IgD-negative memory B cell (primary cell): ENCODE data around the gene FXYD5. TPM values are rescaled to one million over a fixed set of nuclear protein-coding genes. Genes with fewer than 3 reads are reported as not detected.
"Not testable (repeated sequence)": the region's sequence is repeated elsewhere in the genome, so short reads cannot be mapped to it uniquely, and the experiment has no call there.

ENCODE experiments used
- H3K27ac Mint-ChIP-seq, 3 donors: one replicate each; pipeline ENCODE4 v1.8.0; 2020 to 2022; ENCODE audit warnings: mild to moderate bottlenecking in 3 of 3, mixed read lengths in 3 of 3, moderate library complexity in 1 of 3
- H3K27me3 Mint-ChIP-seq: one replicate; pipeline ENCODE4 v1.8.0; 2021; ENCODE audit warnings: mixed read lengths
- H3K36me3 Mint-ChIP-seq: one replicate; pipeline ENCODE4 v1.8.0; 2020; ENCODE audit warnings: mild to moderate bottlenecking, mixed read lengths
- H3K4me1 Mint-ChIP-seq, 3 donors: one replicate each; pipeline ENCODE4 v1.8.0; 2020 to 2022; ENCODE audit warnings: mixed read lengths in 3 of 3, mild to moderate bottlenecking in 1 of 3
- H3K4me3 Mint-ChIP-seq, 4 donors: one replicate each; pipeline ENCODE4 v1.8.0; 2020 to 2022; ENCODE audit warnings: mild to moderate bottlenecking in 4 of 4, mixed read lengths in 4 of 4, moderate library complexity in 3 of 4
- H3K9me3 Mint-ChIP-seq, 3 donors: one replicate each; pipeline ENCODE4 v1.8.0; 2020 to 2021; ENCODE audit warnings: mixed read lengths in 3 of 3, mild to moderate bottlenecking in 1 of 3
- polyA plus RNA-seq: library from polyadenylated mRNA; unstranded; fragments of 300-500 nt; fragmentation: Illumina TruSeq; gene quantifications from one replicate; pipeline ENCODE4 v1.2.3, GENCODE V29; 2021

Gene FXYD5
- polyA plus RNA-seq, 1 donor from 2014 or later = 417 TPM

DNA sequence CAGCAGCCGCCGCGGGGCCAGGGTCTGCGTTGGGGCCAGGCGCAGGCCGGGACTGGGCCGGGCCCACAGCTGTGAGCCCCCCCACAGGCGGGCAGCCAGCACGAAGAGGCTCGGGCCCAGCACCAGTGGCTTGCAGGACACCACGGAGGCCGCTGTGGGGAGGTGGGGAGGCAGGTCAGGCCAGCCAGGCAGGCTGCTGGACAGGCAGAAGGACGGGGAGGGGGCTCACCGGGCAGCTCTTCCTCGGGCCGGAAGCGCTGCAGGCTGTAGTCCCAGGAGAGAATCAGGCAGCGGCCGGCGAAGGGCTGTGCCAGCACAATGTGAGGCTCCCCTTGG, 27.9 kb upstream of the FXYD5 start:
- Mint-ChIP-seq H3K4me1 (peaks cover 9 to 13% (median 9%) of the 10 kb centered on the region in 3 donors), H3K4me3 (no peak overlapping the region), H3K9me3 (no peaks in the 10 kb centered on the region), H3K27me3 (no peaks in the 10 kb centered on the region), H3K27ac (no peak overlapping the region), H3K36me3 (no peaks in the 10 kb centered on the region)

- no peak overlapping the region for H3K4me3 Mint-ChIP-seq
- H3K27ac Mint-ChIP-seq = no peak overlapping the region
Observed at GRCh38 chr19:35127871-35128270, 26.7 kb upstream of the FXYD5 start.

DNA sequence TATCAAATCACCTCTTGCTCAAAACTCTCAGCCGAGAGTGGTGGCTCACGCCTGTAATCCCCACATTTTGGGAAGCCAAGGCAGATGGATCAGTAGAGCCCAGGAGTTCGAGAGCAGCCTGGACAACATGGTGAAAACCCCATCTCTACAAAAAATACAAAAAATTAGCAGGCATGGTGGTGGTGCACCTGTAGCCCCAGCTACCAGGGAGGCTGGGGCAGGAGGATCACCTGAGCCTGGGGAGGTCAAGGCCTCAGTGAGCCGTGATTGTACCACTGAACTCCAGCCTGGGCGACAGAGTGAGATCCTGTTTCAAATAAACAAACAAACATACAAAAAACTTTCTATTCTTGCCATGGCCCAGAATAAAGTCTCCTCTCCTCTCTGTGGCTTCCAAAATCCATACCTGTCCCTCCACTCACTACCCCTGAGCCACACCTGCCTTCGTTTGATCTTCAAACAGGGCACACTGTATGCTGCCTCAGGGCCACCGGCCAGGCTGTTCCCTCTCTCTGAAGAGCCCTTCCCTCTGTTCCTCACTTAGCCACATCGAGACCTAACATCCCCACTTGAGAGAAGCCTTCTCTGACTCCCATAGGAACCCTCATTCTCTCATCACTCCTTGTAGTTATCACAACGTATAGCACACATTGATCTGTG, 26.0 kb upstream of the FXYD5 start:
- Mint-ChIP-seq H3K9me3 (peaks cover 0 to 4% (median 0%) of the 10 kb centered on the region in 3 donors), H3K27me3 (no peaks in the 10 kb centered on the region), H3K36me3 (no peaks in the 10 kb centered on the region), H3K27ac (peak overlapping the region in 1 of 3 donors; percentile 13), H3K4me3 (peak overlapping the region in 1 of 4 donors; percentile 15), H3K4me1 (peaks cover 9 to 13% (median 9%) of the 10 kb centered on the region in 3 donors)

More at GRCh38 chr19:35127871-35128270, 26.7 kb upstream of the FXYD5 start:
- H3K9me3 Mint-ChIP-seq = peaks cover 0 to 4% (median 0%) of the 10 kb centered on the region in 3 donors
- no peaks in the 10 kb centered on the region for H3K36me3 Mint-ChIP-seq
- no peaks in the 10 kb centered on the region for H3K27me3 Mint-ChIP-seq
- peaks cover 9 to 13% (median 9%) of the 10 kb centered on the region in 3 donors for H3K4me1 Mint-ChIP-seq

- H3K36me3 Mint-ChIP-seq, H3K4me3 Mint-ChIP-seq, H3K27ac Mint-ChIP-seq, H3K27me3 Mint-ChIP-seq, H3K4me1 Mint-ChIP-seq, H3K9me3 Mint-ChIP-seq: not testable (repeated sequence)
Observed at GRCh38 chr19:35129724-35130274, 24.7 kb upstream of the FXYD5 start.

DNA sequence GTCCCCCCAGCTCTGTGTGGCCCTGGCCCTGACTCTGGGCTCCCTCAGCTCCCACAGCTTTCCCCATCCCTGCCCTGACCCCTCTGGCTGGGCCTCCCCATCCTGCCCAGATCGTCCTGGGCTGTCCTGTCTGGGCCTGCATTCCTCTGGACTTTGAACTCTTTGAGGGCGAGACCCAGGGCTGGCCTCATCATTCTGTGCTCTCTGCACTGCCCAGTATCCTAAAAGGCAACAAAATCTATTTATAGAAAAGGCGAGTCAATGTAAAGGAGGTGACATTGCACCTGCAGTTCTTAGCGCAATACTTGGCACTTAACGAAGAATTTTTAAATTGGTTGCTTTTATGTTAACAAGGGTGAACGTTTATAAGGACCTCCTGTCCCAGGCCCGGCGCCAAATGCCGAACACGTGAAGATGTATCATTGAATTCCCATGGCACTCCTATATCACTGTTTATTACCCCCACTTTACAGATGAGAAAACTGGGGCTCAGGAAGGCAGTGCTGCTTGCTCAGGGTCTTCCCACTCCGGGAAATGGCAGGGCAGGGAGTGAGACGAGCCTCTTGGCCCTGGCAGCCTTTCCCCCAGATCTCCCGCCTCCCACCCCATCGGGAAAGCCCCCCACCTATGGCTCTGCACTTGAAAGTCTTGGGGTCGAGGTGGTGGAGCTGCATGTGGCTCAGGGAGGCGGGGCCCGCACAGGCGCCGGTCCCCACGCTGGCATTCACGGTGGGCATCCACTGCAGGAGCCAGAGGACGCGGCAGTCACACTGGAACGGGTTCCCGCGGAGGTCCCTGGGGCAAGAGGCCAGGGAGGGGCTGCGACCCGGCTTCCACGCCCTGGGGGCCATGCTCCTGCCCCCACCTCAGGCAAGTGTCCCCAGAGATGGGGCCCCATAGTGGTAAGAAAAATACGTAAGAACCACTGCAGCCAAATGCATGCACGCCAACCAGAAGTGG, 23.5 kb upstream of the FXYD5 start:
- Mint-ChIP-seq H3K4me3 (no peak overlapping the region), H3K36me3 (no peaks in the 10 kb centered on the region), H3K27me3 (no peaks in the 10 kb centered on the region), H3K4me1 (peaks cover 0 to 5% (median 3%) of the 10 kb centered on the region in 3 donors), H3K9me3 (peaks cover 0 to 4% (median 0%) of the 10 kb centered on the region in 3 donors), H3K27ac (no peak overlapping the region)

- no peaks in the 10 kb centered on the region for H3K27me3 Mint-ChIP-seq
- H3K27ac Mint-ChIP-seq = no peak overlapping the region
- H3K4me1 Mint-ChIP-seq = peaks cover 3 to 8% (median 6%) of the 10 kb centered on the region in 3 donors
- no peak overlapping the region for H3K4me3 Mint-ChIP-seq
- peaks cover 0 to 4% (median 0%) of the 10 kb centered on the region in 3 donors for H3K9me3 Mint-ChIP-seq
- no peaks in the 10 kb centered on the region for H3K36me3 Mint-ChIP-seq
Observed at GRCh38 chr19:35132254-35132653, 22.3 kb upstream of the FXYD5 start.

- no peaks in the 10 kb centered on the region for H3K27me3 Mint-ChIP-seq
Observed at GRCh38 chr19:35133826-35134225, 20.7 kb upstream of the FXYD5 start.

DNA sequence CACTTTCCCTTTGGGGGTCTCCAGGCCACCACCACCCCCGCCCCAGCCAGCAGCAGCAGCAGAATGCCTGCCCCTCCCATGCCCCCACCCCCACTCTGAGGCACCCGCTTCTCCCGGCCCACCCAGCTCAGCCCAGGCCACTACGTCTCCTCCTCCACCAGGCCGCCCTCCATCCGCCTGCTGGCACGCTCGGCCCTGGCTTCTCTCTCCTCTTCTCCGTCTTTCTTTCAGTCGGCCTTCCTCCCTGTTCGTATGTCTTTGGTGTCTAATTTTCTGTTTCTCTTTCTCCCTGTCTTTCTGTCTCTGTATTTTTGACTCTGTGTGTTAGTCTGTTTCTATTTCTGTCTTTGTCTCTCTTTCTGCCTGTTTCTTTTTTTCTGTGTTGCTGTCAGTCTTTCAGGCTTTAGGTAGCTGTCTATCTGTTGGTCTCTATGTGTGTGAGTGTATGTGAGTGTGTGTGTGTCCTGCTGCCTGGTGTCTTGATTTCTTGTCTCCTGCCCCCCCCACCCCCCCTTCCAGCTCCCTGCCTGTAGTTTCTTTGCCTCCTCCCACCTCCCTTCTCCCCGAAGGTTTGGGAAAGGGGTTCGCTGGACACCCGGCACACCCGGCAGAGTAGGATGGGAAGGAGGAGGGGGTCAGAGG, 19.8 kb upstream of the FXYD5 start, which contains the start of gene LGI4:
Gene LGI4, minus strand, starts transcription at position 459 of the 642 bp plus-strand sequence. Its CDS starts 379 bp downstream, at position 80.
- Mint-ChIP-seq H3K27me3 (no peaks in the 10 kb centered on the region), H3K4me3 (peak within 1 kb of the TSS in 2 of 4 donors; percentile 12 to 75), H3K4me1 (peaks cover 6 to 16% (median 6%) of the 10 kb centered on the region in 3 donors), H3K9me3 (peaks cover 0 to 4% (median 0%) of the 10 kb centered on the region in 3 donors), H3K27ac (no peak within 1 kb of the TSS), H3K36me3 (no peaks in the 10 kb centered on the region)

More at GRCh38 chr19:35133826-35134225, 20.7 kb upstream of the FXYD5 start:
- H3K4me1 Mint-ChIP-seq = peaks cover 6 to 16% (median 6%) of the 10 kb centered on the region in 3 donors
- no peaks in the 10 kb centered on the region for H3K36me3 Mint-ChIP-seq
- H3K9me3 Mint-ChIP-seq = peaks cover 0 to 4% (median 0%) of the 10 kb centered on the region in 3 donors
- H3K27ac Mint-ChIP-seq = no peak overlapping the region
- no peak overlapping the region for H3K4me3 Mint-ChIP-seq

DNA sequence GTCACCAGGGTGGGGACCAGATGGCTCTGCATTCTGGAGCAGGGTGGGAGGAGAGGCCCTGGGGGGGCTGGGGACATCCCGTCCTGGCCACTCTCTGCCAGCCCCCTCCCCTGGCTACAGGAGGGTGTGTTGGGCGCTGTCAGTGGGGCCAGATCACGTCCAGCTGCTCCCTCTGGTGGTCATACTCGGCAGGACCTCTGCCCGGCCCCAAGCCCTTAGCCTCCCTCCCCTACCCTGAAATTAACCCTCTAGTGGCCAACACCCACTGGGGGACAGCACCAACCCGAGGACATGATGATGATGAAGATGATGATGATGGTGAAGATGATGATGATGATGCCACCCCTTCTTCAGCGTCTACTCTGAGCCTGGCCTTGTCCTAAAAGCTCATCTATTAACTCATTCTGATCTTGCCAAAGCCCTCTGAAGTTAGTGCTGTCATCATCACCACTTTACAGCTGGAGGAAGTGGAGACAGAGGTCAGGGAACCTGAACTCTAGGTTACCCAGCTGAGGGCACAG, 19.1 kb upstream of the FXYD5 start:
- Mint-ChIP-seq H3K4me1 (peaks cover 6 to 16% (median 6%) of the 10 kb centered on the region in 3 donors), H3K27me3 (no peaks in the 10 kb centered on the region), H3K36me3 (no peaks in the 10 kb centered on the region), H3K9me3 (peaks cover 0 to 4% (median 0%) of the 10 kb centered on the region in 3 donors), H3K27ac (no peak overlapping the region), H3K4me3 (peak overlapping the region in 1 of 4 donors; percentile 12)

GRCh38 chr19:35136231-35136630, 18.3 kb upstream of the FXYD5 start:
- Mint-ChIP-seq H3K9me3 (peaks cover 0 to 4% (median 0%) of the 10 kb centered on the region in 3 donors), H3K36me3 (no peaks in the 10 kb centered on the region), H3K4me3 (no peak overlapping the region), H3K27ac (no peak overlapping the region), H3K27me3 (no peaks in the 10 kb centered on the region), H3K4me1 (peaks cover 6 to 20% (median 12%) of the 10 kb centered on the region in 3 donors)

GRCh38 chr19:35136977-35137702, 17.4 kb upstream of the FXYD5 start:
- H3K4me3 Mint-ChIP-seq = no peak overlapping the region
- peaks cover 1% of the 10 kb centered on the region for H3K36me3 Mint-ChIP-seq
- peaks cover 0 to 4% (median 0%) of the 10 kb centered on the region in 3 donors for H3K9me3 Mint-ChIP-seq
- peaks cover 14 to 27% (median 20%) of the 10 kb centered on the region in 3 donors for H3K4me1 Mint-ChIP-seq
- H3K27me3 Mint-ChIP-seq = no peaks in the 10 kb centered on the region
- H3K27ac Mint-ChIP-seq = peak overlapping the region in 1 of 3 donors; percentile 63

GRCh38 chr19:35138305-35138892, 16.1 kb upstream of the FXYD5 start, which contains the start of gene FXYD1:
Gene FXYD1 (plus strand): TSS chr19:35138824. CDS start chr19:35140080, 1,256 bp downstream.
- Mint-ChIP-seq H3K27me3 (no peaks in the 10 kb centered on the region), H3K4me3 (peak within 1 kb of the TSS in 1 of 4 donors; percentile 58), H3K4me1 (peaks cover 15 to 27% (median 22%) of the 10 kb centered on the region in 3 donors), H3K36me3 (peaks cover 1% of the 10 kb centered on the region), H3K9me3 (no peaks in the 10 kb centered on the region), H3K27ac (peak within 1 kb of the TSS in 2 of 3 donors; percentile 19 to 66)

GRCh38 chr19:35140207-35140961, 14.2 kb upstream of the FXYD5 start:
- Mint-ChIP-seq H3K27ac (peak overlapping the region in 2 of 3 donors; percentile 16 to 86), H3K9me3 (no peaks in the 10 kb centered on the region), H3K4me3 (peak overlapping the region in 1 of 4 donors; percentile 92), H3K36me3 (peaks cover 1% of the 10 kb centered on the region), H3K4me1 (peaks cover 21 to 31% (median 26%) of the 10 kb centered on the region in 3 donors), H3K27me3 (no peaks in the 10 kb centered on the region)
